IMR-90 (cell line): ENCODE results near the gene C4orf33. TPM values are rescaled to one million over a fixed set of nuclear protein-coding genes. Genes with fewer than 3 reads are reported as not detected.

Experiments
- ATAC-seq: fragments of 200-7000 bp; cut with Tn5 transposase; 2 replicates; pipeline ENCODE4 v1.9.1; 2020; ENCODE audit warnings: low read depth, mild to moderate bottlenecking, moderate library complexity
- BruUV-seq: library from RNA; stranded (reverse); fragments of 400-500 nt; replicated peaks from 2 replicates; lab custom pipeline; 2021; lab: Mats Ljungman, UMichigan
- CTCF ChIA-PET: fragments of 300-600 bp; formaldehyde crosslinking; extraction: SDS; loops from one replicate; lab custom pipeline; 2021; ENCODE audit warnings: antibody characterized with exemption; lab: Yijun Ruan, JAX
- POLR2A ChIA-PET: fragments of 300-600 bp; sonication (Branson Sonifier 250); formaldehyde crosslinking; loops from one replicate; lab custom pipeline; 2022; ENCODE audit warnings: antibody characterized with exemption; ENCODE audit not compliant: unreplicated experiment; lab: Charles Lee
- DNase-seq: peaks from one replicate; pipeline ENCODE4 v3.0.0; 2013
- H2AFZ ChIP-seq: replicated peaks from 2 replicates; pipeline ENCODE3; 2013; ENCODE audit warnings: low read length, mild to moderate bottlenecking; ENCODE audit not compliant: poor library complexity
- H2AK5ac ChIP-seq: 2 replicates; pipeline ENCODE4 v1.6.1; 2013; ENCODE audit warnings: low read depth, low read length, inconsistent platforms
- H2AK9ac ChIP-seq: replicated peaks from 2 replicates; pipeline ENCODE3; 2013; ENCODE audit warnings: mild to moderate bottlenecking, low read depth, low read length, moderate library complexity; ENCODE audit not compliant: poor library complexity
- H2BK120ac ChIP-seq: 2 replicates; pipeline ENCODE4 v1.6.1; 2013; ENCODE audit warnings: low read depth, low read length, inconsistent platforms
- H2BK15ac ChIP-seq: 3 replicates; pipeline ENCODE4 v1.6.1; 2013; ENCODE audit warnings: low read depth, low read length, inconsistent platforms
- H2BK20ac ChIP-seq: 2 replicates; pipeline ENCODE4 v1.6.1; 2013; ENCODE audit warnings: low read depth, mild to moderate bottlenecking, inconsistent platforms, low read length, moderate library complexity
- H2BK5ac ChIP-seq: 2 replicates; pipeline ENCODE4 v1.6.1; 2013; ENCODE audit warnings: mild to moderate bottlenecking, low read depth, low read length, inconsistent platforms; ENCODE audit not compliant: poor library complexity, severe bottlenecking
- H3K14ac ChIP-seq: replicated peaks from 2 replicates; pipeline ENCODE4 v1.6.1; 2013; ENCODE audit warnings: low read depth, low read length, inconsistent platforms
- H3K18ac ChIP-seq: 2 replicates; pipeline ENCODE4 v1.6.1; 2013; ENCODE audit warnings: low read depth, low read length, control low read depth
- H3K23ac ChIP-seq: 2 replicates; pipeline ENCODE4 v1.6.1; 2013; ENCODE audit warnings: low read depth, low read length, inconsistent platforms
- H3K27ac ChIP-seq: 2 replicates; pipeline ENCODE4 v1.5.1; 2013; ENCODE audit warnings: mild to moderate bottlenecking, control low read depth, low read length; ENCODE audit not compliant: insufficient read depth
- H3K27me3 ChIP-seq: 2 replicates; pipeline ENCODE4 v1.6.1; 2013; ENCODE audit warnings: low read length; ENCODE audit not compliant: control insufficient read depth, insufficient read depth
- H3K36me3 ChIP-seq: 2 replicates; pipeline ENCODE4 v1.6.1; 2013; ENCODE audit warnings: low read length, mixed read lengths; ENCODE audit not compliant: control insufficient read depth, insufficient read depth
- H3K4ac ChIP-seq: 2 replicates; pipeline ENCODE4 v1.6.1; 2013; ENCODE audit warnings: low read depth, low read length, inconsistent platforms
- H3K4me1 ChIP-seq: 2 replicates; pipeline ENCODE4 v1.6.1; 2013; ENCODE audit warnings: low read length, mixed read lengths; ENCODE audit not compliant: control insufficient read depth, insufficient read depth
- H3K4me2 ChIP-seq: 2 replicates; pipeline ENCODE4 v1.6.1; 2013; ENCODE audit warnings: low read depth, mild to moderate bottlenecking, control low read depth, low read length, moderate library complexity
- H3K4me3 ChIP-seq: 2 replicates; pipeline ENCODE4 v1.5.1; 2013; ENCODE audit warnings: low read depth, mild to moderate bottlenecking, control low read depth, low read length, moderate library complexity; ENCODE audit not compliant: insufficient read depth
- H3K56ac ChIP-seq: 2 replicates; pipeline ENCODE4 v1.6.1; 2013; ENCODE audit warnings: low read length, inconsistent platforms; ENCODE audit not compliant: insufficient read depth; ENCODE audit errors: extremely low read depth
- H3K79me1 ChIP-seq, 2 experiments: 2 replicates each; pipeline ENCODE4 v1.6.1; 2013; ENCODE audit warnings: low read length in 2 of 2, inconsistent platforms in 1 of 2, low read depth in 1 of 2
- H3K9ac ChIP-seq: 2 replicates; pipeline ENCODE4 v1.6.1; 2013; ENCODE audit warnings: low read depth, low read length, control low read depth
- H3K9me1 ChIP-seq: 2 replicates; pipeline ENCODE4 v1.6.1; 2013; ENCODE audit warnings: low read length, inconsistent platforms; ENCODE audit not compliant: insufficient read depth
- H3K9me3 ChIP-seq: 2 replicates; pipeline ENCODE4 v1.6.1; 2013; ENCODE audit warnings: low read length; ENCODE audit not compliant: control insufficient read depth, insufficient read depth
- H4K20me1 ChIP-seq: 2 replicates; pipeline ENCODE4 v1.6.1; 2013; ENCODE audit warnings: low read length, inconsistent platforms; ENCODE audit not compliant: insufficient read depth
- H4K5ac ChIP-seq: 2 replicates; pipeline ENCODE4 v1.6.1; 2013; ENCODE audit warnings: mild to moderate bottlenecking, low read depth, low read length, control low read depth
- H4K8ac ChIP-seq, 2 experiments: 2 replicates each; pipeline ENCODE4 v1.6.1; 2013; ENCODE audit warnings: low read depth in 2 of 2, low read length in 2 of 2, control low read depth in 1 of 2, inconsistent platforms in 1 of 2
- H4K91ac ChIP-seq: 2 replicates; pipeline ENCODE4 v1.6.1; 2013; ENCODE audit warnings: low read depth, low read length, inconsistent platforms; ENCODE audit not compliant: insufficient read depth
- BHLHE40 ChIP-seq: fragments of 150-350 bp; IDR thresholded peaks from 2 replicates; pipeline ENCODE4 v1.6.1; 2016; ENCODE audit warnings: mild to moderate bottlenecking, low read depth, low read length
- CEBPB ChIP-seq: IDR thresholded peaks from 2 replicates; pipeline ENCODE4 v1.6.1; 2012; ENCODE audit warnings: low read depth, low read length, improper control_type of control experiment
- CHD1 ChIP-seq: IDR thresholded peaks from 2 replicates; pipeline ENCODE4 v1.6.1; 2012; ENCODE audit warnings: low read depth, low read length, improper control_type of control experiment
- ELK1 ChIP-seq: fragments of 150-350 bp; IDR thresholded peaks from 2 replicates; pipeline ENCODE4 v1.6.1; 2016; ENCODE audit warnings: low read depth, mild to moderate bottlenecking, low read length, moderate library complexity, borderline replicate concordance
- FOS ChIP-seq: fragments of 150-350 bp; IDR thresholded peaks from 2 replicates; pipeline ENCODE4 v1.6.1; 2016; ENCODE audit warnings: low read depth, low read length
- MAFK ChIP-seq: IDR thresholded peaks from 2 replicates; pipeline ENCODE4 v1.6.1; 2012; ENCODE audit warnings: low read depth, low read length, improper control_type of control experiment
- MAZ ChIP-seq: IDR thresholded peaks from 2 replicates; pipeline ENCODE4 v1.6.1; 2012; ENCODE audit warnings: low read depth, mild to moderate bottlenecking, low read length, improper control_type of control experiment, moderate library complexity, borderline replicate concordance
- MXI1 ChIP-seq: IDR thresholded peaks from 2 replicates; pipeline ENCODE4 v1.6.1; 2012; ENCODE audit warnings: low read depth, mild to moderate bottlenecking, low read length, moderate library complexity, borderline replicate concordance
- NFE2L2 ChIP-seq: fragments of 150-350 bp; IDR thresholded peaks from 2 replicates; pipeline ENCODE4 v1.6.1; 2016; ENCODE audit warnings: low read depth, mild to moderate bottlenecking, low read length
- POLR2A ChIP-seq: IDR thresholded peaks from 2 replicates; pipeline ENCODE4 v1.6.1; 2012; ENCODE audit warnings: mild to moderate bottlenecking, low read depth, low read length
- RAD21 ChIP-seq: IDR thresholded peaks from 2 replicates; pipeline ENCODE4 v1.6.1; 2012; ENCODE audit warnings: low read length, improper control_type of control experiment
- RCOR1 ChIP-seq: IDR thresholded peaks from 2 replicates; pipeline ENCODE4 v1.6.1; 2012; ENCODE audit warnings: mild to moderate bottlenecking, low read length, improper control_type of control experiment; ENCODE audit not compliant: insufficient replicate concordance
- RFX5 ChIP-seq: IDR thresholded peaks from 2 replicates; pipeline ENCODE4 v1.8.0; 2012; ENCODE audit warnings: low read depth, mild to moderate bottlenecking, low read length, moderate library complexity
- SMC3 ChIP-seq: fragments of 150-350 bp; IDR thresholded peaks from 2 replicates; pipeline ENCODE4 v1.6.1; 2016; ENCODE audit warnings: low read depth, mild to moderate bottlenecking, antibody characterized with exemption, low read length, moderate library complexity
- WGBS, 2 experiments: methylation state at CpG; one replicate each; pipeline versions ENCODE4 v1.1.5 to v1.1.7; 2013; ENCODE audit warnings: missing lambda C conversion rate in 2 of 2; ENCODE audit not compliant: insufficient read length in 1 of 2; ENCODE audit errors: extremely low coverage in 2 of 2; 5-methylcytosine and 5-hydroxymethylcytosine counted together
- dilution Hi-C: fragments of 300-500 bp; cut with HindIII; formaldehyde crosslinking; loops from one replicate; pipeline ENCODE4 v1.14.3; 2018; ENCODE audit warnings: low sequenced_read_pairs; ENCODE audit not compliant: unreplicated experiment
- in situ Hi-C: fragments of 300-500 bp; cut with MboI; formaldehyde crosslinking; loops from 3 replicates; pipeline ENCODE4 v1.14.3; 2019; ENCODE audit warnings: low sequenced_read_pairs, inconsistent platforms, mixed read lengths
- intact Hi-C: fragments of 100-400 bp; cut with micrococcal nuclease; formaldehyde crosslinking; loops from 2 replicates; pipeline ENCODE4 v1.10.0; 2022
- polyA plus RNA-seq, 3 experiments: library from polyadenylated mRNA; depleted of rRNA; stranded (reverse); fragments of >200 nt; gene quantifications; 2 replicates each; pipeline ENCODE4 v1.2.3, GENCODE V29; 2012; ENCODE audit warnings: low replicate concordance in 1 of 3
- total RNA-seq: library from RNA; depleted of rRNA; stranded (reverse); fragments of >200 nt; gene quantifications from 2 replicates; pipeline ENCODE4 v1.2.3, GENCODE V29; 2012

The C4orf33 gene
- total and polyA plus RNA-seq, 2 of the 4 experiments (the other 2 are of a cell fraction), result 4.7 to 5.3 TPM

GRCh38 chr4:129140521-129140920 lies 44.6 kb downstream of the C4orf33 start:
- Histone ChIP-seq H3K4me1 (no peaks in the 10 kb centered on the region), H3K4me3 (no peak overlapping the region), H3K18ac (no peak overlapping the region), H3K9me1 (no peaks in the 10 kb centered on the region), H2AK5ac (no peak overlapping the region), H3K9ac (no peak overlapping the region), H3K14ac (no peak overlapping the region), H2BK15ac (no peak overlapping the region), H3K27ac (no peak overlapping the region), H3K79me1 (no peaks in the 10 kb centered on the region), H3K27me3 (0 out of 2 replicates have a peak, but pooled peaks cover 1% of the 10 kb centered on the region), H3K36me3 (no peaks in the 10 kb centered on the region), H2BK120ac (no peak overlapping the region), H2BK5ac (no peak overlapping the region), H4K8ac (no peak overlapping the region), H3K23ac (no peak overlapping the region), H3K9me3 (no peaks in the 10 kb centered on the region), H3K4me2 (no peak overlapping the region), H3K4ac (no peak overlapping the region), H2AFZ (no peak overlapping the region), H4K20me1 (no peaks in the 10 kb centered on the region), H4K5ac (no peak overlapping the region), H4K91ac (no peak overlapping the region), H2BK20ac (no peak overlapping the region), H3K56ac (no peak overlapping the region), H2AK9ac (no peak overlapping the region)
- dilution Hi-C loops, result no loop called here
- intact Hi-C loops, result no loop called here
- no peak for ATAC-seq
- CTCF ChIA-PET, result no interaction called here
- no peak for DNase-seq
- WGBS, 2 experiments, result no CpG with 5 or more reads among the region's 2 CpGs
- in situ Hi-C loops, result no loop called here
- BruUV-seq, result no TSS peak
- TF ChIP-seq CHD1 (no peak), CEBPB (no peak), RFX5 (no peak), ELK1 (no peak), RAD21 (no peak), POLR2A (no peak), FOS (no peak), BHLHE40 (no peak), MAFK (no peak), SMC3 (no peak), MAZ (no peak), RCOR1 (no peak), NFE2L2 (no peak), MXI1 (no peak)
- POLR2A ChIA-PET, result no interaction called here
